Thyroid gland (tissue), 4 donors: ENCODE data around the gene COL9A3.

ENCODE experiments used
- POLR2A ChIP-seq, 2 donors: fragments of 450-650 bp; IDR thresholded peaks; one replicate each; pipeline ENCODE4 v1.6.1; 2017; ENCODE audit warnings: antibody characterized with exemption in 2 of 2, mild to moderate bottlenecking in 2 of 2, moderate library complexity in 1 of 2
- TF ChIP-seq, protein P1 (sequence below), 6 experiments: fragments of 200-600 bp in 3 of 6; fragments of 450-650 bp in 3 of 6; sonication (generic) in 3 of 6; IDR thresholded peaks; one replicate each; pipeline ENCODE4 v1.5.1; 2016 to 2019; ENCODE audit warnings: antibody characterized with exemption in 6 of 6, mild to moderate bottlenecking in 2 of 6, inconsistent platforms in 1 of 6, moderate library complexity in 1 of 6

DNA sequence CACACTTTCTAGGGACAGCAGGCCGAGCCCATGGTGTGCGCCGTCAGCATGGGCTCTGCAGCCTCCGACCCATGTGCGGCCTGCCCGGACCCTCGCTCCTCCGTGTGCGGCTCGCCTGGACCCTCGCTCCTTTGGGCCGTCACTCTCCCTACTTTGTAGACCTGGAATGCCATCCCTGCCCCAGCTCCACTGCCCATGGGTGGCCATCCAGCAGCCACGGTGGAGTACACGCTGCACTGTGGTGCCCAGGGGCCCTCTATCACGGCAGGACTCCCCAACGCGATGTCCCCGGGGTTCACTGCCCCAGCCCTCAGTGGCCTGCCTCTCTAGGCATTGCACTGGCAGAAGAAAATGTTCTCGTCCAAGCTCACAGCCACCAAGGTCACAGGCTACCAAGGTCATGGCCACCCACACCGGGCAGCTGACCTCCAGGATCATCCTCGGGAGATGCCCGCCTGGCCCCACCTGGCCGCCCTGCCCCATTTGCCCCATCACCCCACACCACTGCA is 44.7 kb upstream of the COL9A3 start:
- TF ChIP-seq, protein P1, sequence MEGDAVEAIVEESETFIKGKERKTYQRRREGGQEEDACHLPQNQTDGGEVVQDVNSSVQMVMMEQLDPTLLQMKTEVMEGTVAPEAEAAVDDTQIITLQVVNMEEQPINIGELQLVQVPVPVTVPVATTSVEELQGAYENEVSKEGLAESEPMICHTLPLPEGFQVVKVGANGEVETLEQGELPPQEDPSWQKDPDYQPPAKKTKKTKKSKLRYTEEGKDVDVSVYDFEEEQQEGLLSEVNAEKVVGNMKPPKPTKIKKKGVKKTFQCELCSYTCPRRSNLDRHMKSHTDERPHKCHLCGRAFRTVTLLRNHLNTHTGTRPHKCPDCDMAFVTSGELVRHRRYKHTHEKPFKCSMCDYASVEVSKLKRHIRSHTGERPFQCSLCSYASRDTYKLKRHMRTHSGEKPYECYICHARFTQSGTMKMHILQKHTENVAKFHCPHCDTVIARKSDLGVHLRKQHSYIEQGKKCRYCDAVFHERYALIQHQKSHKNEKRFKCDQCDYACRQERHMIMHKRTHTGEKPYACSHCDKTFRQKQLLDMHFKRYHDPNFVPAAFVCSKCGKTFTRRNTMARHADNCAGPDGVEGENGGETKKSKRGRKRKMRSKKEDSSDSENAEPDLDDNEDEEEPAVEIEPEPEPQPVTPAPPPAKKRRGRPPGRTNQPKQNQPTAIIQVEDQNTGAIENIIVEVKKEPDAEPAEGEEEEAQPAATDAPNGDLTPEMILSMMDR (IDR thresholded peaks at IDR 0.05): no peak
- no peak for TF ChIP-seq POLR2A (IDR thresholded peaks at IDR 0.05)
